GM18909 (cell line): Measurements from ENCODE around the gene AIRE.
"Not testable (repeated sequence)": the region's sequence is repeated elsewhere in the genome, so short reads cannot be mapped to it uniquely, and the experiment has no call there.

ENCODE experiments used
- ATAC-seq: cut with Tn5 transposase; IDR thresholded peaks from one replicate; pipeline ENCODE4 v1.9.1; 2021; ENCODE audit warnings: mild to moderate bottlenecking; ENCODE audit not compliant: unreplicated experiment, poor library complexity

The AIRE gene

DNA sequence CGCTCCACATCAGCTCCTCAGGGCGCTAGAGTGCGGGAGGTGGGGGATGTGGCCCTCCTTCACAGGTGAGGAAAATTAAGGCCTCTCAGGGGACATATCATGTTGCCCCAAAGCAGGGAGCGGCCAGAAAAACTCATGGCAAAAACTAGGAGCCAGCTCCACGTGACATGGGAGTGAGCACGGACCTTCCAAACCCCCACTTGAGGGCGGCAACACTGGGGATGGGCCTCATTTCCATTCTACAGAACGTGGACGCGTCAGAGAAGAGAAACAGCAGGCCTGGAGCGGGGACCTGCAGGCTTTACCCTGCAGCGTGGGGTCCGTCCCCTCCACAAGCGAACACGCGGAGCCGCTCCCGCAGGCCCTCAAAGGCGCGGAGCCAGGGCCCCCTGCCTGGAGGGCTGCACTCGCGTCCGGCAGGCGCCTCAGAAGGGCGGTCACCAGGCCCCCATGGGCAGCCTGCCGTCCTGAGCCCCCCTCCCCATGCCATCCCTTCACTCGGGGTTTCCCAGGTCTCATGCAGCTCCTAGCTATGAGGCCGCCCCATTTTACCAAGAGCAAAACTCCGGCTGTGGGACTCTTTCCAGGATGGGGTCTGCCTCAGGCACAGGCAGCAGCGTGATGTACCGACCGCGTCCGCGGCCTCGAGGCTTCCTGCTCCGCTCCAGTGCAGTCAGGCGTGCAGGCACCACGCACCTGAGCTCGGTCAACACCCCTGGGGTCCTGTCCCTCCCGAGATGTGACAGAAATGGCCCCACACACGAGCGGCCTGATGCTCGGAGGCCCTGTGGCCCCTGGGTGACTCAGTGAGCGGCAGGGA is 48.0 kb downstream of the AIRE start:
- no peak for ATAC-seq

DNA sequence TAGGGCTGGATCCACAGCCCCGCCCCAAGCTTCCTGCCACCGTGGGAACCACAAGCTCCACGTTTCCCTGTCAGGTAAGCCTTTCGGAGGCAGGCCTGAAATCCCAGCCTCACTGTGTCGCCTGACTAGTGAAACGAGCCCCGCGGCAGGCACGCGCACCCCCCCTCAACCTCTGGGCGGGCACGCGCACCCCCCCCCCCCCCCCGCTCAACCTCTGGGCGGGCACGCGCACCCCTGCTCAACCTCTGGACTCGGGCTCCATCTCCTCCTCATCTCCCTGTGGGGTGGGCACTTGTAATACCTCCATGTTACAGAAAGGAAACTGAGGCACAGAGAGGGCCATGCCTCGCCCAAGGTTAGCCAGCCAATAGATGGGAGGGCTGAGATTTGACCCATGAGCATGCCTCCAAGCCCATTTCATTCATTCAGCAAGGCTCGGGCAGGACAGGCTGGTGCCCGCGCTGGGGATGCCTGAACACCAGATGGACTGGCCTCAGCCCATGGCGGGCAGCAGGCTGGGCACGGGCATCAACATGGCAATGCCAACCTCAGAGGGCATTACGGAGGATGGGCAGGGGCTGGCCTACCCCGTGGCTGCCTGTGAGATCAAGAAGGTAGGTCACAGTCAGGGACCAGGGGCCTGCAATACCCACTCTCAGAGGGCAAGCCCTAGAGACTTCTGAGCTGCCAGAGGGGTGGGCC is 48.8 kb downstream of the AIRE start:
- no peak for ATAC-seq

GRCh38 chr21:44335266-44336059 is 49.8 kb downstream of the AIRE start:
- ATAC-seq: no peak

DNA sequence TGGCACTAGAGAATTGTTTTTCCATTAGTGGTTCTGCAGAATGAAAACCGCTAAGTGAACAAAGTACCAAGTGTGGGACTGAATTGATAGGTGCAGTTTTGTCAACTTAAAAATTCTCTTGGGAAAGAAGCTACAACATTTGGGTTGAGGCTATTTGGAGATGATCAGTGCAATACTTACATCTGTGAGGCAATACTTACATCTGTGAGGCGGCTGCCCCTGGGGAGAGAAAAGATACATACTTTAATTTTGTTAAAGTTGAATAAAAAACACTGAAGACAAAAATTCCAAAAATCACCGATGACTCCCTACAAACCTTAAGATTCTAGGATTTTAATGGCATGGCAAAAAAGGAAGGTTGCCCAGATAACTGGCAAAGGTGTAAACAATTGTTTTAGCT is 51.8 kb downstream of the AIRE start:
- no peak for ATAC-seq

DNA sequence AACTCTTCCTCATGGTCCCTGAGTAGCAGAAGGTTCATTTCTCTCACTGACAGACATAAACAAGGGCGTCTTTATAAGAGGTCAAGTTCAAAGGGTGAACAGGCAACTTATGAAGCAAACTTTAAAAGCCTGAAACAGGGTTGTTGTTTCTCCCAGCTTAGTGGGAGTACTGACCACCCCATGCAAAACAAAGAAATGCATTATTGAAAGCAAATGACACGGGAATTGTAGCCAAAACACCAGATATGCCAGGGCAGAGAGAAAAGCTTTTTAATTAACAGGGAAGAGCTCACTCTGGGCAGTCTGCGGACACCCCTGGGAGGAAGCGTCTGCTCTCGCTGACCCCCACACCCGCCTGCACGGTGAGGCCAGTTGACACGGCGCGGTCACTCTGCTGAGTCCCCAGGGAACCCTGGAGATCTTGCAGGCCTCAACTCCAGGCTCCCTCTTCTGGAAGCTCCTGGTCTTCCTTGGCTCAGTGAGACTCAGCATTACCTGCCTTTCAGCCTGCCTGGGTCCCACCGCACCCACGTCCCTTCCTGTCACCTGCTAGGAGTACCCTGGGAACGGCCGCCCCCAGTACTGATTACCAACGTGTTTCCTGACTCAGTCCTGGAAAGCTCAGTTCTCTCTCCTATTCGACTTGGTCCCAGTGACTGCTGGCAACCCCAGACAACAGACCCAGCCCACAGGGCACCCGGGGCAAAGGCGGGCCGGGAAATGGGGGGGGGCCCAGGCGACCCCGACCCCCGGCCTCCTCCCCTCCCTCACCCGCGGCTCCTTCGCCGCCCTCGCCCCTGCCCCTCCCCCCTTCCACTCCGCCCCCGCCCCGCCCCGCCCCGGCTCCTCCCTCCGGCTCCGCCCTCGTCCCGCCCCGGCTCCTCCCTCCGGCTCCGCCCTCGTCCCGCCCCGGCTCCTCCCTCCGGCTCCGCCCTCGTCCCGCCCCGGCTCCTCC is 52.5 kb downstream of the AIRE start:
- ATAC-seq: no peak

GRCh38 chr21:44338971-44339910 is 53.6 kb downstream of the AIRE start, which contains the start of gene CFAP410:
Gene CFAP410 (minus strand): TSS chr21:44339390. CDS start chr21:44339194, 196 bp downstream.
- ATAC-seq: peak; percentile 86

DNA sequence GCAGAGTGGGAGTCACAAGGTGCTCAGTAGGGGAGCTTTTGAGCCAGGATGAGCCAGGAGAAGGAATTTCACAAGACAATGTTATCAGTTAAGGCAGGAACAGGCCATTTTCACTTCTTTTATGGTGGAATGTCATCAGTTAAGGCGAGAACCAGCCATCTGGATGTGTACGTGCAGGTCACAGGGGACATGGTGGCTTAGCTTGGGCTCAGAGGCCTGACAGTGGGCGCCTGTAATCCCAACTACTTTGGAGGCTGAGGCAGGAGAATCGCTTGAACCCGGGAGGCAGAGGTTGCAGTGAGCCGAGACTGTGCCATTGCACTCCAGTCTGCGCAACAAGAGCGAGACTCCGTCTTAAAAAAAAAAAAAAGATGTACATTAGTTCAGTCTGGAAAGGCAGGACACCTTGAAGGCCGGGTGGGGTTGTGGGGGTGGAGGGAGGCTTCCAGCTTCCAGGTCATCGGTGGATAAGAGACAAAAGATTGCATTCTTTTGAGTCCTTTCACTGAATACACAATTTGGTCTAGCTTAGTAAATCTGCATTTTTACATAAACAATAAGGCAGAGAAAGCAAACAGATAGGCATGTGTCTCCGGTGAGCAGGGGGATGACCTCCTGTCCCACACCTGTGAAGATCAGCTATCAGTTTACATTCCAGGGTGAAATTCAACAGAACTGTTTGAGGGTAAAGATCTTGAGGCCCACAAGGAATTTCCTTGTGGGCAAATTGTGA is 56.2 kb downstream of the AIRE start:
- ATAC-seq: not testable (repeated sequence)

GRCh38 chr21:44342981-44343380 is 57.3 kb downstream of the AIRE start:
- ATAC-seq: not testable (repeated sequence)

- no peak for ATAC-seq
Measured at GRCh38 chr21:44344541-44345183, 59.0 kb downstream of the AIRE start.

GRCh38 chr21:44345495-44345894 is 59.8 kb downstream of the AIRE start:
- no peak for ATAC-seq

- ATAC-seq: no peak
Measured at GRCh38 chr21:44347911-44348451, 62.3 kb downstream of the AIRE start.
